Liver (tissue), 9 donors: ENCODE measurements around the gene SMG7. TPM values are rescaled to one million over a fixed set of nuclear protein-coding genes. Genes with fewer than 3 reads are reported as not detected.

Experiments
- DNase-seq: peaks from one replicate; pipeline ENCODE4 v3.0.0-alpha.2; 2017; ENCODE audit warnings: low spot score
- H3K27ac ChIP-seq, 2 donors: one replicate each; pipeline ENCODE4 v1.7.0; 2013; ENCODE audit warnings: inconsistent platforms in 2 of 2, low read length in 2 of 2, control low read depth in 1 of 2, low read depth in 1 of 2, mild to moderate bottlenecking in 1 of 2
- H3K27me3 ChIP-seq, 4 donors: one replicate each; pipeline versions ENCODE4 v1.6.1 to v1.7.0; 2013; ENCODE audit warnings: low read length in 3 of 4, inconsistent platforms in 1 of 4, mild to moderate bottlenecking in 1 of 4, moderate library complexity in 1 of 4; ENCODE audit not compliant: control insufficient read depth in 4 of 4, insufficient read depth in 4 of 4
- H3K36me3 ChIP-seq, 4 donors: one replicate each; pipeline versions ENCODE4 v1.6.1 to v1.7.0; 2013; ENCODE audit warnings: low read length in 3 of 4, mild to moderate bottlenecking in 3 of 4, low read depth in 1 of 4, moderate library complexity in 1 of 4; ENCODE audit not compliant: control insufficient read depth in 4 of 4, insufficient read depth in 3 of 4
- H3K4me1 ChIP-seq, 4 donors: one replicate each; pipeline versions ENCODE4 v1.6.1 to v1.7.0; 2013; ENCODE audit warnings: low read length in 3 of 4, mild to moderate bottlenecking in 3 of 4, moderate library complexity in 1 of 4; ENCODE audit not compliant: control insufficient read depth in 4 of 4, insufficient read depth in 4 of 4
- H3K4me3 ChIP-seq, 3 donors: one replicate each; pipeline versions ENCODE4 v1.6.1 to v1.7.0; 2013; ENCODE audit warnings: low read length in 3 of 3, control low read depth in 1 of 3, low read depth in 1 of 3, mild to moderate bottlenecking in 1 of 3
- H3K9ac ChIP-seq, 2 donors: one replicate each; pipeline ENCODE4 v1.7.0; 2013; ENCODE audit warnings: low read length in 2 of 2, mild to moderate bottlenecking in 2 of 2, moderate library complexity in 2 of 2, control low read depth in 1 of 2, low read depth in 1 of 2
- H3K9me3 ChIP-seq, 4 donors: one replicate each; pipeline versions ENCODE4 v1.6.1 to v1.7.0; 2013; ENCODE audit warnings: low read length in 3 of 4; ENCODE audit not compliant: control insufficient read depth in 4 of 4
- ATF3 ChIP-seq: IDR thresholded peaks from 2 replicates; pipeline ENCODE4 v1.6.1; 2016; ENCODE audit warnings: antibody characterized with exemption
- CTCF ChIP-seq: fragments of 150-350 bp; IDR thresholded peaks from 2 replicates; pipeline ENCODE4 v1.5.1; 2017; ENCODE audit warnings: improper control_type of control experiment, low read depth, low read length; ENCODE audit not compliant: missing input control
- EGR1 ChIP-seq, 2 donors: IDR thresholded peaks; 2 replicates each; pipeline ENCODE4 v1.6.1; 2016 to 2018; ENCODE audit warnings: antibody characterized with exemption in 2 of 2, low read depth in 2 of 2
- FOXA1 ChIP-seq: IDR thresholded peaks from 2 replicates; pipeline ENCODE4 v1.6.1; 2016; ENCODE audit warnings: antibody characterized with exemption
- FOXA2 ChIP-seq: IDR thresholded peaks from 2 replicates; pipeline ENCODE4 v1.6.1; 2016; ENCODE audit warnings: antibody characterized with exemption
- GABPA ChIP-seq, 2 donors: IDR thresholded peaks in 1 of 2; conservative IDR thresholded peaks in 1 of 2; 2 replicates each; pipeline ENCODE4 v1.6.1; 2016; ENCODE audit warnings: antibody characterized with exemption in 2 of 2, mild to moderate bottlenecking in 1 of 2, moderate library complexity in 1 of 2
- HNF4A ChIP-seq, 2 donors: conservative IDR thresholded peaks; 2 replicates each; pipeline ENCODE4 v1.6.1; 2016; ENCODE audit warnings: antibody characterized with exemption in 2 of 2, mild to moderate bottlenecking in 2 of 2
- HNF4G ChIP-seq: IDR thresholded peaks from 2 replicates; pipeline ENCODE4 v1.6.1; 2016; ENCODE audit warnings: antibody characterized with exemption
- JUND ChIP-seq, 2 donors: IDR thresholded peaks; 2 replicates each; pipeline ENCODE4 v1.6.1; 2016; ENCODE audit warnings: antibody characterized with exemption in 2 of 2
- MAX ChIP-seq: IDR thresholded peaks from 2 replicates; pipeline ENCODE4 v1.6.1; 2016; ENCODE audit warnings: antibody characterized with exemption
- NR2F2 ChIP-seq: IDR thresholded peaks from 2 replicates; pipeline ENCODE4 v1.6.1; 2016; ENCODE audit warnings: antibody characterized with exemption
- RAD21 ChIP-seq, 2 donors: IDR thresholded peaks; 2 replicates each; pipeline ENCODE4 v1.6.1; 2016; ENCODE audit warnings: antibody characterized with exemption in 2 of 2, mild to moderate bottlenecking in 2 of 2
- REST ChIP-seq: IDR thresholded peaks from 2 replicates; pipeline ENCODE4 v1.6.1; 2016; ENCODE audit warnings: antibody characterized with exemption, mild to moderate bottlenecking
- RXRA ChIP-seq, 2 donors: IDR thresholded peaks; 2 replicates each; pipeline ENCODE4 v1.6.1; 2017 to 2018; ENCODE audit warnings: antibody characterized with exemption in 2 of 2, mild to moderate bottlenecking in 1 of 2
- SP1 ChIP-seq: IDR thresholded peaks from 2 replicates; pipeline ENCODE4 v1.6.1; 2018; ENCODE audit warnings: antibody characterized with exemption, mild to moderate bottlenecking
- TAF1 ChIP-seq: conservative IDR thresholded peaks from 2 replicates; pipeline ENCODE4 v1.6.1; 2016; ENCODE audit warnings: antibody characterized with exemption, mild to moderate bottlenecking
- YY1 ChIP-seq: IDR thresholded peaks from 2 replicates; pipeline ENCODE4 v1.6.1; 2016; ENCODE audit warnings: antibody characterized with exemption, mild to moderate bottlenecking
- ZBTB33 ChIP-seq: IDR thresholded peaks from 2 replicates; pipeline ENCODE4 v1.6.1; 2016; ENCODE audit warnings: antibody characterized with exemption
- WGBS: extraction: QIAGEN DNeasy Blood & Tissue Kit; methylation state at CpG from one replicate; pipeline ENCODE4 v1.1.7; 2013; 5-methylcytosine and 5-hydroxymethylcytosine counted together
- polyA plus RNA-seq, 2 donors: library from polyadenylated mRNA; stranded (reverse) in 1 of 2; unstranded in 1 of 2; fragments of 200-250 nt in 1 of 2; fragments of >200 nt in 1 of 2; fragmentation: Nextera tagmentation in 1 of 2; extraction: Ambion mirVana in 1 of 2; gene quantifications; one replicate each; pipeline versions ENCODE4 v1.2.1 to v1.2.3, GENCODE V29; 2013 to 2015
- total RNA-seq, 2 donors: library from RNA; depleted of rRNA; stranded (reverse); fragments of >200 nt; gene quantifications; one replicate each; pipeline ENCODE4 v1.2.3, GENCODE V29; 2014
- donor health status: healthy.
- donor health status: healthy.
- donor health status: healthy.
- donor health status: healthy.
- donor health status: healthy.

The SMG7 gene
- total and polyA plus RNA-seq, 4 donors: 9.5 to 28.7 (median 13.6) TPM

- Histone ChIP-seq H3K36me3 (no peaks in the 10 kb centered on the region), H3K4me3 (no peak overlapping the region), H3K9me3 (no peaks in the 10 kb centered on the region), H3K4me1 (no peaks in the 10 kb centered on the region), H3K9ac (no peak overlapping the region), H3K27me3 (no peaks in the 10 kb centered on the region), H3K27ac (no peak overlapping the region)
- WGBS: 95% methylated on average over 1 of the region's 1 CpG
- DNase-seq: no peak
- TF ChIP-seq SP1 (no peak), HNF4A (conservative IDR thresholded peaks at IDR 0.05) (no peak), ATF3 (no peak), RAD21 (IDR thresholded peaks at IDR 0.05) (no peak), NR2F2 (no peak), HNF4G (no peak), ZBTB33 (no peak), FOXA1 (no peak), CTCF (no peak), MAX (no peak), JUND (IDR thresholded peaks at IDR 0.05) (no peak), FOXA2 (no peak), RXRA (IDR thresholded peaks at IDR 0.05) (no peak), TAF1 (no peak), GABPA (IDR thresholded peaks at IDR 0.05 in 1 of 2, conservative IDR thresholded peaks at IDR 0.05 in 1 of 2) (no peak), REST (no peak), EGR1 (IDR thresholded peaks at IDR 0.05; ENCODE audit: low read depth in 2 of 2) (no peak)
Observed at GRCh38 chr1:183586455-183586854, 114.2 kb downstream of the SMG7 start.

- H3K4me1 ChIP-seq: no peaks in the 10 kb centered on the region
- H3K27ac ChIP-seq: no peak overlapping the region
- H3K9me3 ChIP-seq: no peaks in the 10 kb centered on the region
- H3K27me3 ChIP-seq: no peaks in the 10 kb centered on the region
- DNase-seq: no peak
- H3K9ac ChIP-seq: no peak overlapping the region
- 95% methylated on average over 8 of the region's 8 CpGs for WGBS
- H3K4me3 ChIP-seq: no peak overlapping the region
- H3K36me3 ChIP-seq: no peaks in the 10 kb centered on the region
- TF ChIP-seq GABPA (IDR thresholded peaks at IDR 0.05 in 1 of 2, conservative IDR thresholded peaks at IDR 0.05 in 1 of 2) (no peak), NR2F2 (no peak), FOXA1 (no peak), RAD21 (IDR thresholded peaks at IDR 0.05) (no peak), EGR1 (IDR thresholded peaks at IDR 0.05; ENCODE audit: low read depth in 2 of 2) (no peak), CTCF (no peak), SP1 (no peak), YY1 (no peak), HNF4G (no peak), FOXA2 (no peak), HNF4A (conservative IDR thresholded peaks at IDR 0.05) (no peak), ATF3 (no peak), REST (no peak), RXRA (IDR thresholded peaks at IDR 0.05) (no peak)
Observed at GRCh38 chr1:183586926-183587325, 114.6 kb downstream of the SMG7 start.
